Fibroblast of lung (primary cell): ENCODE measurements around the gene PKN3. TPM values are rescaled to one million over a fixed set of nuclear protein-coding genes. Genes with fewer than 3 reads are reported as not detected.

Source experiments
- DNase-seq, 2 donors: peaks; one replicate each; pipeline versions ENCODE4 v3.0.0 to v3.0.0-alpha.2; 2010; ENCODE audit warnings: low read depth in 2 of 2
- H2AFZ ChIP-seq: 2 replicates; pipeline ENCODE4 v1.5.1; 2012; ENCODE audit warnings: low read length, control low read depth, inconsistent platforms
- H3K27ac ChIP-seq: 2 replicates; pipeline ENCODE4 v1.5.1; 2011; ENCODE audit warnings: low read length, control low read depth; ENCODE audit not compliant: insufficient read depth
- H3K27me3 ChIP-seq: 2 replicates; pipeline ENCODE4 v1.5.1; 2011; ENCODE audit warnings: mild to moderate bottlenecking, low read length; ENCODE audit not compliant: control insufficient read depth, insufficient read depth
- H3K36me3 ChIP-seq: 2 replicates; pipeline ENCODE4 v1.5.1; 2011; ENCODE audit warnings: low read length; ENCODE audit not compliant: control insufficient read depth, insufficient read depth
- H3K4me1 ChIP-seq: 2 replicates; pipeline ENCODE4 v1.5.1; 2011; ENCODE audit warnings: low read length; ENCODE audit not compliant: control insufficient read depth, insufficient read depth; ENCODE audit errors: extremely low read depth
- H3K4me2 ChIP-seq: 2 replicates; pipeline ENCODE4 v1.5.1; 2011; ENCODE audit warnings: low read length, control low read depth; ENCODE audit not compliant: insufficient read depth; ENCODE audit errors: extremely low read depth
- H3K4me3 ChIP-seq, 4 experiments: fragments of 200-600 bp in 1 of 4; sonication (generic) in 1 of 4; replicated peaks in 1 of 4; 2 replicates each; pipeline ENCODE4 v1.5.1; 2011 to 2016; ENCODE audit warnings: low read length in 4 of 4, low read depth in 3 of 4, mild to moderate bottlenecking in 3 of 4, control low read depth in 2 of 4, inconsistent platforms in 1 of 4, mixed read lengths in 1 of 4; ENCODE audit not compliant: insufficient read depth in 1 of 4; ENCODE audit errors: control extremely low read depth in 1 of 4
- H3K79me2 ChIP-seq: 2 replicates; pipeline ENCODE4 v1.5.1; 2012; ENCODE audit warnings: mild to moderate bottlenecking, low read length, inconsistent platforms; ENCODE audit not compliant: control insufficient read depth, insufficient read depth
- H3K9ac ChIP-seq: 2 replicates; pipeline ENCODE4 v1.5.1; 2011; ENCODE audit warnings: mild to moderate bottlenecking, low read length, control low read depth; ENCODE audit not compliant: insufficient read depth
- H3K9me3 ChIP-seq: 2 replicates; pipeline ENCODE4 v1.5.1; 2012; ENCODE audit warnings: low read depth, low read length; ENCODE audit not compliant: control insufficient read depth, insufficient read depth
- H4K20me1 ChIP-seq: 2 replicates; pipeline ENCODE4 v1.5.1; 2011; ENCODE audit warnings: low read length; ENCODE audit not compliant: control insufficient read depth, insufficient read depth; ENCODE audit errors: extremely low read depth
- EZH2 ChIP-seq: IDR thresholded peaks from 2 replicates; pipeline ENCODE4 v1.5.1; 2012; ENCODE audit warnings: low read length, control low read depth, mild to moderate bottlenecking; ENCODE audit errors: missing control alignments
- polyA plus RNA-seq, 2 donors: library from polyadenylated mRNA; depleted of rRNA in 1 of 2; stranded (reverse) in 1 of 2; unstranded in 1 of 2; fragments of >200 nt; gene quantifications; 2 replicates each; pipeline ENCODE4 v1.2.1, GENCODE V29; 2011 to 2012; ENCODE audit warnings: missing spikeins in 1 of 2
- total RNA-seq: library from RNA; depleted of rRNA; stranded (reverse); fragments of >200 nt; gene quantifications from 2 replicates; pipeline ENCODE4 v1.2.1, GENCODE V29; 2014
- TF ChIP-seq, protein P1 (sequence below), 2 donors: IDR thresholded peaks in 1 of 2; conservative IDR thresholded peaks in 1 of 2; 1 replicate in 1 of 2; 2 replicates in 1 of 2; pipeline ENCODE4 v1.5.1; 2011 to 2012; ENCODE audit warnings: low read length in 2 of 2, control low read depth in 1 of 2, inconsistent platforms in 1 of 2, low read depth in 1 of 2, mild to moderate bottlenecking in 1 of 2

PKN3 gene
- total and polyA plus RNA-seq, 2 donors (not counting 1 experiment from before 2014, with no cell fraction given), result 1.7 to 1.8 TPM

DNA sequence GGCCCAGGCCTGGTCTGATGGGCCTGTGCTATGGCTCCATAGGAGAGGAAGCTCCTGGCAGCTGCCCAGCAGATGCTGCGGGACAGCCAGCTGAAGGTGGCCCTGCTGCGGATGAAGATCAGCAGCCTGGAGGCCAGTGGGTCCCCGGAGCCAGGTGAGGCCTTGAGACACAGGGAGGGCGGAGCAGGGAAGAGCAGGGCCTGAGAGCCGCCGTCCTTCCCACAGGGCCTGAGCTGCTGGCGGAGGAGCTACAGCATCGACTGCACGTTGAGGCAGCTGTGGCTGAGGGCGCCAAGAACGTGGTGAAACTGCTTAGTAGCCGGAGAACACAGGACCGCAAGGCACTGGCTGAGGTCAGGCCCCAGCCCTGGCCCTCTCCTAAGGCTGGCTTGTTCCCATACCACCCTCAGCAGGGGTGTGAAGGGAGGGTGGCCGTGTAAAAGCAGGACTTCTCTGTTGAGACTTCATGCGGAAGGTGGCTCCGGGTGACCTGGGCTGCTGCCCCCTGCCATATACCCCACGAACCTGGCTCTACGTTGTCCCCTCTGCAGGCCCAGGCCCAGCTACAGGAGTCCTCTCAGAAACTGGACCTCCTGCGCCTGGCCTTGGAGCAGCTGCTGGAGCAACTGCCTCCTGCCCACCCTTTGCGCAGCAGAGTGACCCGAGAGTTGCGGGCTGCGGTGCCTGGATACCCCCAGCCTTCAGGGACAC, 4.5 kb downstream of the PKN3 start:
- no peak overlapping the region for H3K4me3 ChIP-seq
- H3K4me1 ChIP-seq, result no peaks in the 10 kb centered on the region
- no peaks in the 10 kb centered on the region for H3K9me3 ChIP-seq
- H3K9ac ChIP-seq, result no peak overlapping the region
- no peak overlapping the region for H3K27ac ChIP-seq
- no peaks in the 10 kb centered on the region for H4K20me1 ChIP-seq
- no peak for TF ChIP-seq EZH2
- TF ChIP-seq, protein P1, sequence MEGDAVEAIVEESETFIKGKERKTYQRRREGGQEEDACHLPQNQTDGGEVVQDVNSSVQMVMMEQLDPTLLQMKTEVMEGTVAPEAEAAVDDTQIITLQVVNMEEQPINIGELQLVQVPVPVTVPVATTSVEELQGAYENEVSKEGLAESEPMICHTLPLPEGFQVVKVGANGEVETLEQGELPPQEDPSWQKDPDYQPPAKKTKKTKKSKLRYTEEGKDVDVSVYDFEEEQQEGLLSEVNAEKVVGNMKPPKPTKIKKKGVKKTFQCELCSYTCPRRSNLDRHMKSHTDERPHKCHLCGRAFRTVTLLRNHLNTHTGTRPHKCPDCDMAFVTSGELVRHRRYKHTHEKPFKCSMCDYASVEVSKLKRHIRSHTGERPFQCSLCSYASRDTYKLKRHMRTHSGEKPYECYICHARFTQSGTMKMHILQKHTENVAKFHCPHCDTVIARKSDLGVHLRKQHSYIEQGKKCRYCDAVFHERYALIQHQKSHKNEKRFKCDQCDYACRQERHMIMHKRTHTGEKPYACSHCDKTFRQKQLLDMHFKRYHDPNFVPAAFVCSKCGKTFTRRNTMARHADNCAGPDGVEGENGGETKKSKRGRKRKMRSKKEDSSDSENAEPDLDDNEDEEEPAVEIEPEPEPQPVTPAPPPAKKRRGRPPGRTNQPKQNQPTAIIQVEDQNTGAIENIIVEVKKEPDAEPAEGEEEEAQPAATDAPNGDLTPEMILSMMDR (conservative IDR thresholded peaks at IDR 0.05 in 1 of 2, IDR thresholded peaks at IDR 0.05 in 1 of 2; ENCODE audit: low read depth in 1 of 2, low read length in 2 of 2), result no peak
- no peaks in the 10 kb centered on the region for H3K79me2 ChIP-seq
- H2AFZ ChIP-seq, result no peak overlapping the region
- H3K27me3 ChIP-seq, result no peaks in the 10 kb centered on the region
- no peaks in the 10 kb centered on the region for H3K36me3 ChIP-seq
- H3K4me2 ChIP-seq, result no peak overlapping the region
- DNase-seq, result no peak

- Histone ChIP-seq H3K27ac (no peak overlapping the region), H2AFZ (no peak overlapping the region), H3K4me1 (no peaks in the 10 kb centered on the region), H3K79me2 (no peaks in the 10 kb centered on the region), H3K9ac (no peak overlapping the region), H4K20me1 (no peaks in the 10 kb centered on the region), H3K4me3 (no peak overlapping the region), H3K4me2 (no peak overlapping the region), H3K9me3 (no peaks in the 10 kb centered on the region), H3K27me3 (no peaks in the 10 kb centered on the region), H3K36me3 (no peaks in the 10 kb centered on the region)
- TF ChIP-seq, protein P1 (conservative IDR thresholded peaks at IDR 0.05 in 1 of 2, IDR thresholded peaks at IDR 0.05 in 1 of 2; ENCODE audit: low read depth in 1 of 2, low read length in 2 of 2), result no peak
- no peak for TF ChIP-seq EZH2
- DNase-seq, result no peak
Observed at GRCh38 chr9:128707446-128707845, 5.1 kb downstream of the PKN3 start.

DNA sequence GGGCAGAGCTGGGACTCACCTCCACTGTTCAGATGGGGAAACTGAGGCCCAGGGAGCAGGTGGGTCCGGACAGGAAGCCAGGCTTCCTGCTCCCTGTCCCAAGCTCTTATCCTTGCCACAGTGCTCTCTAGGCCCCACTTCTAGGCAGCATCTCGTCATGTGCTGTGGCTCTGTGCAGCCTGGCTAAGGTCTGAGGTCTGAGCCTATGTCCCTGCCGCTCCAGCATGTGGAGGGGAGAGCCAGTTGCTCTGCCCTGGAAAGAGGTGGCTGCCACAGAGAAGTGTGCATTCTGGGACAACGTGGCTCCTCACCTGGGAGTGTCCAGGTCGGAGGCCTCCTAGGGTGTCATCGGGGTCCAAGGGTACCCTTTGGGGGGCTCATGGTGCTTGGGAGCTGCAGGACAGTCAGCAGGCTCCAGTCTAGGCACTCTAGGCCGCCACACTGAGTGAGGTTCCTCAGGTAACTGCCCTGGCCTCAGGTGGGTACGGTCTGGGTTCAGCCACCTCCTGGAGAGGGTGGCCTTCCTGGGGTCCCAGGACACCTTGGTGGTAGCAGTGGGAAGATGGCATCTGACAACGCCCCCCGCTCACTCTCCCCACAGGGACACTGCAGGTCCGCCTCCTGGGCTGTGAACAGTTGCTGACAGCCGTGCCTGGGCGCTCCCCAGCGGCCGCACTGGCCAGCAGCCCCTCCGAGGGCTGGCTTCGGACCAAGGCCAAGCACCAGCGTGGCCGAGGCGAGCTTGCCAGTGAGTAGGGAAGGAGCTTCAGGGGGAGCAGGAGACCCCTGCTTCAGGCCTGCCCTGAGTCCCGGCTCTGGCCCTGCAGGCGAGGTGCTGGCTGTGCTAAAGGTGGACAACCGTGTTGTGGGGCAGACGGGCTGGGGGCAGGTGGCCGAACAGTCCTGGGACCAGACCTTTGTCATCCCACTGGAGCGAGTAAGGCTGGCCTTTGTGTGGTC, 10.4 kb downstream of the PKN3 start:
- H3K9me3 ChIP-seq, result no peaks in the 10 kb centered on the region
- H4K20me1 ChIP-seq, result no peaks in the 10 kb centered on the region
- H3K27me3 ChIP-seq, result no peaks in the 10 kb centered on the region
- no peak for TF ChIP-seq EZH2
- TF ChIP-seq, protein P1 (conservative IDR thresholded peaks at IDR 0.05 in 1 of 2, IDR thresholded peaks at IDR 0.05 in 1 of 2; ENCODE audit: low read depth in 1 of 2, low read length in 2 of 2), result no peak
- DNase-seq, result no peak
- H3K9ac ChIP-seq, result no peak overlapping the region
- H3K27ac ChIP-seq, result no peak overlapping the region
- no peaks in the 10 kb centered on the region for H3K36me3 ChIP-seq
- no peaks in the 10 kb centered on the region for H3K4me1 ChIP-seq
- no peak overlapping the region for H3K4me2 ChIP-seq
- H2AFZ ChIP-seq, result no peak overlapping the region
- H3K79me2 ChIP-seq, result no peaks in the 10 kb centered on the region
- no peak overlapping the region for H3K4me3 ChIP-seq
